NCI-H2081 (cell line): ENCODE measurements around the gene PDE3A.

Experiments used
- DNase-seq, 2 experiments: peaks; one replicate each; lab custom pipeline; 2025; lab: John Stamatoyannopoulos, UW

The PDE3A gene

DNA sequence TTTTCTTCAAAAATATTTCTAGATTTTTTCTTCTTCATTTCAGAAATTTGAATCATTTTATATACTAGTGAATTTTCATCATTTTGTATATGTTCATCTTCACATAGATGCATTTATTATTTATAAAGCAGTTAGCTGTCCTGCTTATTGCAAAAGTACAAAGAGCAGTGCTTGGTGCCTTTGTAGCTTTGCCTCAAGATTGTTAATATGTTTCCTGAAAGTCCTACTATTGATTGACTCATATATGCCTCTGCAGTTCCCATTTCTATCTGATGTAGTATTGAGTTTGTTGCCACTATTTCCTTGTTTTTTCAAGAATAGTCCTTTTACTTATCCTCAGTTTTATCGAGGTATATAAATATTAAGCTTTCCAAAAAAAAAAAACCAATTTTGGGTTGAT is 89.7 kb downstream of the PDE3A start:
- DNase-seq: no peak

DNA sequence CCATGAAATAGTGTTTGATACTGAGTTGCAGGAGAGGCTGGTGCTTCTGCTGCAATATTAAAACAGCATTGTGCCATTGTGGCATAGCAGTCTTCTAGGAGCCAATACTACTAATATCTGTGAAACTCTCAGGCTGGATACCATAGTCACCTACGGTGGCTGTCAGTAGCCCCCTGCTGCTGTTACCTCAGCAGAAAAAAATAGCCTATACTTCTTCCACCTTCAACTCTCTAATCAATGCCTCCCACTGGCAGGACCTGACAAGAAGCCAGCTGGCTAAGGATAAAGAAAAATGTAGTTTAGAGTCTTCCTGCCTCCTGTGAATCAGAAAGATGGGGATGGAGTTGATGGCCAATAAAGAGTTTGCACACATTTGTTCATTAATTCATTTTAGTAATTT is 91.6 kb downstream of the PDE3A start:
- DNase-seq: no peak

GRCh38 chr12:20460956-20461355 is 92.6 kb downstream of the PDE3A start:
- no peak for DNase-seq

DNA sequence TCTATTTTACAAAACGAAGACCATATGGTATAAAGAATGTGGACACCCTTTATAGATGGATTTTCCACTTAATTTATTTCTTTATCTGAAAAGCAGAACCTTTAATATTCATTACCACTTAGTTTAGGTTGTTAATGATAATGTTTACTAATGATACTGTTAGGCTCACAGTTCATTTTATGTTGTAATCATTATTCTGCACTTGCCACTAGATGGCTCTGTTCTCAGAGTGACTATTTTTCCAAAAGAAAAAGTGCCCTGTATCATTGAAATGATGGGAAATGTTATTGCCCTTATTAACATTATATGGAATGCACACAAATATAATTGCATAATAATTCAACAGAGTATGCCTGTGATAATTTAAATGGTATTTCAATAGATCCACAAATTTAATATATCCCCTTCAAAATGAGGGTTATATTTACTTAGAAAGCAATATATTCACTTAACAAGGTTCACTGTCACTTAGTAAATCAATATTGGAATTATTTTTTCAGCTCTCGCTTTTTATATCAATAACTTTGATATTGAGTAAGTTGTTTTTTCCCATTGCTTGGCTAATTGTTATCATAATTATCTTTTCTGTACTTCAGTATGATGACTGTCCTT is 95.7 kb downstream of the PDE3A start:
- DNase-seq: peak in 1 of 2 experiments; percentile 18

DNA sequence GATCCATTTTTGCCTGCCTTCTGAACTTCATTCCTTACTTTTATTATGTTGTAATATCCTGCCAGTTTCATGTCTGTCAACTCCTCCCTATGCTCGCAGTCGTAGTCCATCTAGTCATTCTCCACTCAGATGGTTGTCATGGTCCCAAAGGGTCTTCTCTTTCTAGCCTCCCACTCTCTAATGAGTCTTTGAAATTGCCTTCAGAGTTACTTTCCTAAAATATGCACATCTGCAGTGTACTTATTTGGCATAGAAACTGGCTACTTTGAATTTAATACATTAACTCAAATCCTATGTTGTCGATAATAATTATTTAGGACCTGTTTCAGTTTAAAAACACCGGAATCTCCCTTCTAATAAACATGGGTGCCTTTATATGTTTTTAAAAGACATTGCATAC is 101.0 kb downstream of the PDE3A start:
- no peak for DNase-seq

DNA sequence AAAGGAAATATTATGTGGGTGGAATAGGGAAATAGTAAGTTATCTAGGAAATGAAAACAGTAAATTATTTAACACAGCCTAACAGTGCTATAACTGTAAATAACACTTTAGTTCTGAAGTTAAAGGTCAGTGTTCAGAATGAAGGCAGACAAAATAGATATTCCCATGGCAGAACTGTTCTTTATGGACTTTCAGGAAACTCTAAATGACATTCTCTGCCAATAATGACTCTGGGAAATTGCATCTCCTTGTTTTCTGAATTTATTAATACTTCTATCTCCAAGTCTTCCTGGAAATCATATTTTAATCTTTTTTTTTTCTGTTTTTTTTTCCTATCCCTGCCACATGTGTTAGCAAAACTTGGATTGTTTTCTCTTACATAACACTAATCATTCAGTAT is 101.4 kb downstream of the PDE3A start:
- DNase-seq: no peak

DNA sequence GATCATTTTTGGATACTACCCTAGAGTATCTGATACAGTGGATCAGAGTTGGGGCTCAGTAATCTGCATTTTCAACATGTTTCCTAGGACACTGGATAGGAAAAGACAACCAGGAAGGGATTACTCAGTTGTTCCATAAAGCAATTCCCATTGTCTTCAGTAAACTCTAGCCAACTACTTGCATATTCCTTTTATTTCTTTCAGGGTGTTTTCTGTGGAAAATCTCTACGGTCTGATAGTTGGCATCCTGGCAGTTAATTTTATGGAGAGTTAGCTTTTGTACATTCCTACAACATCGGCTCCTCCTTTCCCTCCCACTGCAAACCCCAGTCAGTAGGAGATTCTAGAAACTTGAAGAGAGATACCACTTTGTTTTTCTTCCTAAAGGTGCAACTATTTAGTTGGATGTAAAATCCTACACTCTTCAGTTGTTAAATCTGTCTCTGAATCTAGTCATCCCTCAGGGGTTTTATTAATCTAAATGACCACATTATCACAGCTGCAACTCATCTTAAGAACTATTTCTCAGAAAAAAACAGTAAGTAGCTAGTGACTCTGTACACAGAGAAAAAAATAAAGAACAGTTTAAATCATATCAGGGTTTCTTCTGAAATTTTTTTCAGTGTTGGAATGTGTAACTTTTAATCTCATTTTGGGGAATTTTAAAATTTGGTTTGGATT is 103.9 kb downstream of the PDE3A start:
- no peak for DNase-seq

- DNase-seq: no peak
Measured at GRCh38 chr12:20473133-20473532, 104.8 kb downstream of the PDE3A start.

- DNase-seq: no peak
Measured at GRCh38 chr12:20474016-20474415, 105.7 kb downstream of the PDE3A start.

DNA sequence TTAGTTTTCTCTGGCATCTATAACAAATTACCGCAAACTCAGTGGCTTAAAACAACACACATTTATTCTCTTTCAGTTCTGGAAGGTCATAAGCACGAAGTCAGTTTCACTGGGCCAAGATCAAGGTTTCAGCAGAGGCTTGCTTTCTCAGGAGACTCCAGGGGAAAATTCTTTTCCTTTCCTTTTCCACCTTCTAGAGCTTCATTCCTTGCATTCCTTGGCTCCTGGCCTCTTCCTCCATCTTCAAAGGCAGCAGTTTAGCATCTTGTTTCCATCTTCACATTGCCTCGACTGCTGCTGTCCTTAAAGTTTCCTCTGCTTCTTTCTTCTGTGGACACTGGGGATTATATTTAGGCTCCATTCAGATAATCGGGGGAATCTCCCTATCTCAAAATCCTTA is 106.1 kb downstream of the PDE3A start:
- DNase-seq: no peak

DNA sequence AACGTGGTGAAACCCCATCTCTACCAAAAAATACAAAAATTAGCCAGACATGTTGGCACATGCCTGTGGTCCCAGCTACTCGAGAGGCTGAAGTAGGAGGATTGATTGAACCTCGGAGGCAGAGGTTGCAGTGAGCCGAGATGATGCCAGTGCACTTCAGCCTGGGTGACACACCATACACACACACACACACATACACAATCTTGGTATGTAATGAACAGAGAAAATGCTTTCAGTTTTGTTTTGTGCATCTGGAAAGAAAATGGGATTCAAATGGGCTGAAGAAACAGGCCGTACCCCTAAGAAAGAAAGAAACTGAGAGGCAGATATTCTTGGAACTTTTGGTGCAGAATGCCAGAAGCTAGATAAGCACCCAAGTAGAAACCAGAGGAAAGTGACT is 107.2 kb downstream of the PDE3A start:
- no peak for DNase-seq

DNA sequence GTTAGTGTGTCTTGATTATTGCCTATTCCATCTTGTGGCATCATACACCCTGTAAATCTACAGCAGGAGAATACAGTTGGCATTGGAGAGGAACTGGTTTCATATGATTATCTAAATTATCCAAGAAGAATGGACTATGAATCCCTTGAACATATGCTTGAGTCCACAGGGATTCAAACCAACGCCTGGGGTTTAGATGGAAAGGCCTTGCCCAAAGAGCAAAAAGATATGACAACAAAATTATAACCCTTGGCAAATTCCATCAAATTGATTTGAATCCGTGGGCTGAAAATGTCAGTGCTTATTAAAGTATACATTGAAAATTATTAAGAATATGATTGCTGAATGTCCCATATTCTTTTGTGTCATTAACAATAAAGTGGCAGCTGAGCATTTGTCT is 108.2 kb downstream of the PDE3A start:
- no peak for DNase-seq

- DNase-seq: no peak
Measured at GRCh38 chr12:20477255-20477654, 108.9 kb downstream of the PDE3A start.

- DNase-seq: no peak
Measured at GRCh38 chr12:20477672-20478071, 109.3 kb downstream of the PDE3A start.

DNA sequence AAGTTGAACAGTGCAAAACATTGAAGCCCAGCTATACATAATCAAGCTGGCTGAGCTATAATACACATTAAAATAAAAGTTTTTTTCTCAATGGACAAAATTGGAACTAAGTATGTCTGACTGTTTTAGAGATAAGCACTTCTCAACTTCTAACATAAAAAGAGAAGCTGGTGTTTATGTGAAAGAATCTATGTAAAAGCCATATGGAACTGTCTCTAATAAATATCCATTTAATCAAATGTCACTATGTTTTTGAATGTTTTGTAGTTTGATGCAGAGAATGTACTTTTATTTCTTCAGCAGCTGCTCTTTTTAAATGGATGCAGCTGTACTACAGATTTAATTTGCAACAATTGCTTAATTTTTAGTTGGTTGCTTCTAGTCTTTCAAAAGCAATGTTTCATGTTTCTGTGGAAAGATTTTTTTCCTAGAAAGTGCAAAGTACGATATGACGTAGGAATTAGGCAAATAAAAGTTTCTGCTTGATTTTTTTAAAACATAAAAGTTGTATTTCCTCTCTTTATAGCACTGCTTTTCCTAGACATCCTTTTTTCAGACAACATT is 114.2 kb downstream of the PDE3A start:
- no peak for DNase-seq

DNA sequence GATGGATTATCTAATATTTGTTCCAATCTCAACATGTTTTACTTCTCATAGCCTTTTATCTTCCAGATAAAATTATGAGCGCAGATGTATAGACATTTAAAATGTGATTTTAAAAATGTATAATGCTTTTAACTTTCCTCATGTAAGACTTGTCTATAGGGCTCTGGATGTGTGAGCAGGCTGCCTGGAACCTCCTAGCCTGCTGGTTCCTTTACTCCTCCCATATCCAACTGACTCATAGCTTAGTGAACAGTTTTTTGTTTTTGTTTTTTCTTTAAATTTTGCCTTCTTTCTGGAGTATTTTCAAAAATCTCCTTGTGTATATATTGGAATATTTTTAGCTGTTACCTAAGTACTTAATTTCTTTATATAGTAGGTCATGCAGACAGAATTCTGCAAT is 115.4 kb downstream of the PDE3A start:
- DNase-seq: no peak

- no peak for DNase-seq
Measured at GRCh38 chr12:20486233-20486632, 117.9 kb downstream of the PDE3A start.

DNA sequence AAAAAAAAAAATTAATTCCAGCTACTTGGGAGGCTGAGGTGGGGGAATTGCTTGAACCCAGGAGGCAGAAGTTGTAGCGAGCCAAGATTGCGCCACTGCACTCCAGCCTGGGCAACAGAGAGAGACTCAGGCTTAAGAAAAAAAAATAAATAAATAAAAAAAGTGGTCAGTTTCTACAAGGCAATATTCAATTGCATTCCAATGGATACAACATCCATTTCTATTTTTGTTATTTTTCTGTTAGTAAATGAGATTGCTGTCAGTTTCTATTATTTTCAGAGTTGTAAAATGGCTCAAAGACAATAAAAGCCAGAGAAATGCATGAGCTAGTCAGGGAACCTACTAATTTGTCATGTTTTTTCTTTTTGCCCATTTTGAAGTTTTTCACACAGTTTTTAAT is 119.2 kb downstream of the PDE3A start:
- no peak for DNase-seq

DNA sequence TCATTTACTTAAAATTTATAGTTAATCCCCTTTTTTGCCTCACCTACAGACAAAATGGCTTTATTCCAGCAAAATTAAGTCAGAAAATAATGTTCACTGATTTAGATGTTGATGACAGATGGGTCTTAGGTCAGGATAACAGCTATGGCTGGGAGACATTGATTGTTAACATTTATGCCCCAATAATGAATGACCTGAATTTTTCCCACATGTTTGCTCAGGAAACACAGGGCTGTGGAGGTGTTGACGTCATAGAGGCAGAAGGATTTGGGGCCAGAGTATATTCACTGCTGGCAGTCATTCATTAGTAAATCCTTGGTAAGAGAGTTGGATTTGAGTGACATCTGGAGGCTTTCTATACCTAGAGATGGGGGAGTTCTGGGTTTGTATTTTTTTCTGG is 121.3 kb downstream of the PDE3A start:
- no peak for DNase-seq

- no peak for DNase-seq
Measured at GRCh38 chr12:20490213-20490612, 121.9 kb downstream of the PDE3A start.

- DNase-seq: no peak
Measured at GRCh38 chr12:20491290-20491689, 123.0 kb downstream of the PDE3A start.

DNA sequence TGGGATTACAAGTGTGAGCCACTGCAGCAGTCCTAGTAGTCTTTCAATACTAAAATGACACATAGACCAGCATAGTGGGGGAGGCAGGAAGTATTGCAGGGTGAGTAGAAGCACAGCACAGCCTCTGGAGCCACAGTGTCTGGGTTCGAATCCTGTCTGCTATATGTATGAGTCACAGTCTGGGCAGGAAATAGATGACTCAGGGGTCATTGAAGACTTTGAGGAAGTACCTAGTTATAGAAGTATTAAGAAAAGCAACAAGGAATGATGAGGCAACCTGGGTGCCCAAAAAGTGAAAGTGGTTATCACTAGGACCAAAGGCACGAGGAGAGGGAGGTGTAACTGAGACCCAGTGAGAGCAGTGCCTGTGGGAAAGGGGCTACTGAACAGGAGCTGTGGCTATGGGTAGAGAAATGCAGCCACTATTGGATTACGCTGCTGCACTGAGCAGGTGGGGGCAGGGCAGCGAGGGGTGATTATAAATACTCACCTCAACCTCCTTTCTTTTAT is 124.0 kb downstream of the PDE3A start:
- no peak for DNase-seq

DNA sequence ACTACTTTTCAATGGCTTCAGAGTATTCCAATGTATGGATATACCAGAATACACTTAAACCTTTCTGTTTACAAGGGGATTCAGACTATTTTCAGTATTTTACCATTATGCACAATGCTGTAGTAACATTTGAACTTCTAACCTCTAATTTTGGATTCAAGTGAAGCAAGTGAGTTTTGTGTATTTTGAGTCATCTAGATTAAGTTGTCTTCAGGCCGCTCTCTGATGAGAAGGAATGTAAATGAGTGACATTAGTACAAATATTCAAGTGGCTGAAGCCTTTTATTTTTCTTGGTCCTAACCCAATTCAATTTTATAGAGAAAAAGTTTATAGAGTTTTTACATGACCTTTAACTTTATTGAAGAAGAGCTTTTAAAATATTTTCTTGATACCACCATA is 125.6 kb downstream of the PDE3A start:
- no peak for DNase-seq

DNA sequence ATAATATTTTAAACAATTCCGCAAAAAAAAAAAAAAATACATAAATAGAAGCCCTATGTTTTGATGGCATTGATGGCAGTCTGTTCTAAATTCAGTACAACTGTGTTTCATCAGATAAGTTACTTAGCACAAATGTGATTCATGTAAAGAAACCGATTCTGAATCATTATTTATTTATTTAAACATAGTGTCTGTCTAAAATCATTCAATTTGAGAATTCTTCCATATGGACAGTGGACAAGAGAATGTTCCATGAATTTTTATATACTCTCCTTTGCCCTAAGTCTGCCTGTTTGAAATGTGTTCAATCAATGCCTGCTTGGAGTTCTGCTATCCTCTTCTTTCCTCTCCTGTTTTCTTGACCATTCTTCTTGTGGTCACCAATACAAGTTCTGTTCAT is 126.5 kb downstream of the PDE3A start:
- no peak for DNase-seq
